GM23248 (cell line): ENCODE data around the gene GUCA1A.

Source experiments
- EZH2 ChIP-seq: fragments of 200-600 bp; sonication (generic); IDR thresholded peaks from 2 replicates; pipeline ENCODE4 v1.6.1; 2018; ENCODE audit warnings: antibody characterized with exemption, mild to moderate bottlenecking; ENCODE audit not compliant: insufficient read depth, poor library complexity, severe bottlenecking
- EZH2phosphoT487 ChIP-seq: fragments of 200-600 bp; sonication (generic); IDR thresholded peaks from 2 replicates; pipeline ENCODE4 v1.6.1; 2018; ENCODE audit warnings: antibody characterized with exemption, moderate library complexity, mild to moderate bottlenecking, low read depth; ENCODE audit not compliant: insufficient read depth

DNA sequence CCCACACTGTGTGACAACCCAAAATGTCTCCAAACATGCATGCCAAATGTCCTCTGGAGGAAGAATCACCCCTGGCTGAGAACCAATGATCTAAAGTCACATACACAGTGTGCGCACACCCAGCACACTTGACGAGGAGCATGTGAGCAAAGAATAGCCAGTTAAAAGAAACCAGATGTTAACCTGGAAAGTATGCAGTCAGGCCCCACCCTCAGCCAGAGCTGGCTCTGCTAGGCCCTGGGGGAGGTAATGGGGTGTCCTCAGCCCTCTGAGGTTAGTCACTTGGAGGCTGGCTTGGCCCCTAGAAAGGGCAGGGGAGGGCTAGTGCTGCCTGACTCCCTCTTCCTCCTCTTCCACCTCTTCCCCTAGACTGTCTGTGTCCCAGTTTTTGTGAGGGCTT, 15.2 kb upstream of the GUCA1A start:
- TF ChIP-seq EZH2, result no peak
- no peak for TF ChIP-seq EZH2phosphoT487
